Activated CD8-positive, alpha-beta memory T cell treated with anti-CD3 and anti-CD28 coated beads for 24 hours (primary cell): Measurements from ENCODE around the gene ANGPTL3.
"Not testable (repeated sequence)": the region's sequence is repeated elsewhere in the genome, so short reads cannot be mapped to it uniquely, and the experiment has no call there.

Experiments
- DNase-seq: peaks from one replicate; pipeline ENCODE4 v3.0.0-alpha.2; 2020

Gene ANGPTL3, protein sequence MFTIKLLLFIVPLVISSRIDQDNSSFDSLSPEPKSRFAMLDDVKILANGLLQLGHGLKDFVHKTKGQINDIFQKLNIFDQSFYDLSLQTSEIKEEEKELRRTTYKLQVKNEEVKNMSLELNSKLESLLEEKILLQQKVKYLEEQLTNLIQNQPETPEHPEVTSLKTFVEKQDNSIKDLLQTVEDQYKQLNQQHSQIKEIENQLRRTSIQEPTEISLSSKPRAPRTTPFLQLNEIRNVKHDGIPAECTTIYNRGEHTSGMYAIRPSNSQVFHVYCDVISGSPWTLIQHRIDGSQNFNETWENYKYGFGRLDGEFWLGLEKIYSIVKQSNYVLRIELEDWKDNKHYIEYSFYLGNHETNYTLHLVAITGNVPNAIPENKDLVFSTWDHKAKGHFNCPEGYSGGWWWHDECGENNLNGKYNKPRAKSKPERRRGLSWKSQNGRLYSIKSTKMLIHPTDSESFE

DNA sequence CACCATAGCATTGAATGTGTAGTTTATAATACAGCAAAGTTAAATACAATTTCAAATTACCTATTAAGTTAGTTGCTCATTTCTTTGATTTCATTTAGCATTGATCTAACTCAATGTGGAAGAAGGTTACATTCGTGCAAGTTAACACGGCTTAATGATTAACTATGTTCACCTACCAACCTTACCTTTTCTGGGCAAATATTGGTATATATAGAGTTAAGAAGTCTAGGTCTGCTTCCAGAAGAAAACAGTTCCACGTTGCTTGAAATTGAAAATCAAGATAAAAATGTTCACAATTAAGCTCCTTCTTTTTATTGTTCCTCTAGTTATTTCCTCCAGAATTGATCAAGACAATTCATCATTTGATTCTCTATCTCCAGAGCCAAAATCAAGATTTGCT lies at the start of gene ANGPTL3:
ANGPTL3 (plus strand) TSS at position 240 of the 400 bp plus-strand sequence; CDS start at position 287, 47 bp downstream.
- no peak for DNase-seq

DNA sequence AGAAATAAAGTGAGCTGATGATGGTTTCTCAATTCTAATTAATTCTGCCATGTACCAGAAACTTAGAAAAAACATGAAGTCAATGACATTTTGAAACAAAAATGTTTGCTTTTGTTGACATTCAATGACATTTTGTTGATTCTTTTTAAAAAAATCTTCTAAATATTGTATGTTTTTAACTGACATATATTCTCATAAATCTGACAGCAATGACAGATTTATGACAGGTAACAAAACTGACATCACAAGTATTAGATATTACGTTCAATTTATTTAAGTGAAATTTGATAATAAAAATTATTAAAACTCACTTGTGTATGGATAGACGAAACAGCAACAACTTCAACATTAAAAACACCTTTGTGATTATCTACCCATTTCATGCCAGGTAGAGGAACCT lies 36.0 kb upstream of the ANGPTL3 start:
- no peak for DNase-seq

DNA sequence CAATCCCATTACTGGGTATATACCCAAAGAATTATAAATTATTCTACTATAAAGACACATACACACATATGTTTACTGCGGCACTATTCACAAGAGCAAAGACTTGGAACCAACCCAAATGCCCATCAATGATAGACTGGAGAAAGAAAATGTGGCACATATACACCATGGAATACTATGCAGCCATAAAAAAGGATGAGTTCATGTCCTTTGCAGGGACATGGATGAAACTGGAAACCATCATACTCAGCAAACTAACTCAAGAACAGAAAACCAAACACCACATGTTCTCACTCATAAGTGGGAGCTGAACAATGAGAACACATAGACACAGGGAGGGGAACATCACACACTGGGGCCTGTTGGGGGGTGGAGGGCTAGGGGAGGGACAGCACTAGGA lies 30.1 kb upstream of the ANGPTL3 start:
- not testable (repeated sequence) for DNase-seq

DNA sequence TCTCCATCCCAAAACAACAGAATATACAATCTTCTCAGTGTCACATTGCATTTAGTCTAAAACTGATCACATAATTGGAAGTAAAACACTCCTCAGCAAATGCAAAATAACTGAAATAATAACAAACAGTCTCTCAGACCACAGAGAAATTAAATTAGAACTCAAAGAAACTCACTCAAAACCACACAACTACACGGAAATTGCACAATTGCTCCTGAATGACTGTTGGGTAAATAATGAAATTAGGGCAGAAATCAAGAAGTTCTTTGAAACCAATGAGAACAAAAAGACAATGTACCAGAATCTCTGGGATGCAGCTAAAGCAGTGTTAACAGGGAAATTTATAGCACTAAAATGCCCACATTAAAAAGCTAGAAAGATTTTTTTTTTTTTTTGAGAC lies 29.4 kb upstream of the ANGPTL3 start:
- DNase-seq = not testable (repeated sequence)

DNA sequence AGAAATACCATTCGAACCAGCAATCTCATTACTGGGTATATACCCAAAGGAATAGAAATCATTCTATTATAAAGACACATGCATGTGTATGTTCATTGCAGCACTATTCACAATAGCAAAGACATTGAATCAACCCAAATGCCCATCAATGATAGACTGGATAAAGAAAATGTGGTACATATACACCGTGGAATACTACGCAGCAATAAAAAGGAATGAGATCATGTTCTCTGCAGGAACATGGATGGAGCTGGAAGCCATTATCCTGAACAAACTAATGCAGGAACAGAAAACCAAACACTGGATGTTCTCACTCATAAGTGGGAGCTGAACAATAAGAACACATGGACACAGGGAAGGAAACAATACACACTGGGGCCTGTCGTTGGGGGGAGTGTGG lies 25.8 kb upstream of the ANGPTL3 start:
- DNase-seq = not testable (repeated sequence)

DNA sequence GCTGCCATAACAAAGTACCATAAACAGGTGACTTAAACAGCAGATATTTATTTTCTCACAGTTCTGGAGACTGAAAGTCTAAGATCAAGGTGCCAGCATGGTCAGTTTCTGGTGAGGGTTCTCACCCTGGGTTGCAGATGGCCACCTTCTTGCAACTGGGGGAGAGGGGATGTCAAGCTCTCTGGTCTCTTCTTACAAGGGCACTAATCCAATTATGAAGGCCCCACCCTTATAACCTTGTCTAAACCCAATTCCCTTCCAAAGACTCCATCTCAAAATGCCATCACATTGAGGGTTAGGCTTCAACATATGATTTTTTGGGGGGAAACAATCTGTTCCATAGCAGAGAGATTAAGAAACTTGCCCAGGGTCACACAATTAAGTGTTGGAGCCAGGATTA lies 24.8 kb upstream of the ANGPTL3 start:
- no peak for DNase-seq

DNA sequence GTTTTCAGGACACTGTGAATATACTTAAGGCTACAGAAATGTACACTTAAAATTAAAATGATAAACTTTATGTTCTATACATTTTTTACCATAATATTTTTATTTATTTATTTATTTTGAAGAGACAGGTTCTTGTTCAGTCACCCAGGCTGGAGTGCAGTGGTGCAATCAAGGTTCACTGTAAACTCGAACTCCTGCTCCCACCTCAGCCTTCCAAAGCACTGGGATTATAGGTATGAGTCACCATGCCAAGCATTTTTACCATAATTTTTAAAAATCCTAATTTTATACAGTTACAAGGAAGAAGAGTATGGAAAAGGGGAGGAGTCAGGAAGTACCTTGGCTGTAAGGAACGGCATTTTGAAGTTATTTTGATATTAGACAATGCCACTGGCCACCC lies 23.6 kb upstream of the ANGPTL3 start:
- no peak for DNase-seq

DNA sequence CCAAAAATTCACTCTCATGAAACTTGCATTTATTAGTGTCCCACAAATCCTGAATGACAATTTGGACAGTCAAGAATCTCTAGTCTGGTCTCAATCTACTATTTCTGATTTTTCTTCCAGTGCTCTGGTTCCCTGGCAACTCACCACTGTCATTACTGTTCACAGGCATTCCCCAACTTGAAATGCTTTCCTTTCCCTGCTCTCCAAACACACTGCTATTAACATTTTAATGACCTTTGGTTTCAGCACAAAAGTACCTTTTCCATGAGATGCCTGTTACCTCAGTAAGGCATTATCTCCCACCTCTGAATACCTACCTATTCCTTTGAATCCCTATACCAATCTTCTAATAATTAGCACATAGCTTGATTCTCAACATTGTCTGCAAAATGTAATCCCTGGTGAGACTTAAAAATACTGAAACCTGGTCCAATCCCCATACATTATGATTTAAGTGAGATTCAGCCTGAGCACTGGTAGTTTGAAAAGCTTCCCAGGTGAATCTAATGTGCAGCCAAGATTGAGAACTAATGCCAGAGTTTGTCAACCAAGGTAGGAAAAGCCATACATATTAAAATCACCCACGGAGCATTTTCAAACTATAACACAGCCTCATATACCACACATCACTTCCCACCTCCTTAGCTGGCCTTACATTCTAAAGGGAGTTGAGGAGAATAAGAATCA lies 11.7 kb upstream of the ANGPTL3 start:
- DNase-seq = no peak

DNA sequence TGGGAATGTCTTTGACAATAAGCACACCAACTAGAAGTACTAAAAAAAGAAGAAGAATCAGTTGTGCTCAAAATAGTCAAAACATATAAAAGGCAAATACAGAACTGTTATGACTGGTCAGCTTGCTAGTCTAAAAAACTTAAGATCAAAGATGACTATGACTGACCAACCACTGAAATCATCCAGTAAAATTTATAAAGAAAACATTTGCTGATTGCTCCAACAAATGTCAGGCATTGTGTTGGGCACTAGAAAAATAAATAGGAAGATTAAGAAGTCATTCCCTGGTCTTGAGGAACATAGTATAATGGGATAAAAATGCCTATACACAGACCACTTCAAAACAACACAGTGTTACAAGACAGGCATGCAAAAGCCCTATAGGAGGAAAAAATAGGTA lies 9.3 kb upstream of the ANGPTL3 start:
- no peak for DNase-seq

DNA sequence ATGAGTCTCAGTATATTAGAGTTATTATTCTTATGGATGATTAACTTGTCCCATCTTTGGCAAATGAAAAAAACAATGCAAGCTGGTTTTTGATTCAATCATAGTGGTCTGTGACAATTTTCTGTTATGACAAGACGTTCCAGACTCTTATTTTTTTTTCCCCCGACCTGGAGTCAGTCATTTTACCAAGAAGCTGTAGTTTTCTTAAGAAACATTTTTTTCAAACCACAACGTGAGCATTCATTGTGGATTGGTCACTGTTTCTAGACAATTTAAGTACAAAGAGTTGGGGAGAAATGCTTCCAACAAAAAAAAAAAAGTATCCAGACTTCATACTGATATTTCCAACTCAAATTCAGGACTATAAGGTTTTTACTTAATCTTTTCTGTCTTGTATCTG lies 8.0 kb upstream of the ANGPTL3 start:
- DNase-seq = no peak

DNA sequence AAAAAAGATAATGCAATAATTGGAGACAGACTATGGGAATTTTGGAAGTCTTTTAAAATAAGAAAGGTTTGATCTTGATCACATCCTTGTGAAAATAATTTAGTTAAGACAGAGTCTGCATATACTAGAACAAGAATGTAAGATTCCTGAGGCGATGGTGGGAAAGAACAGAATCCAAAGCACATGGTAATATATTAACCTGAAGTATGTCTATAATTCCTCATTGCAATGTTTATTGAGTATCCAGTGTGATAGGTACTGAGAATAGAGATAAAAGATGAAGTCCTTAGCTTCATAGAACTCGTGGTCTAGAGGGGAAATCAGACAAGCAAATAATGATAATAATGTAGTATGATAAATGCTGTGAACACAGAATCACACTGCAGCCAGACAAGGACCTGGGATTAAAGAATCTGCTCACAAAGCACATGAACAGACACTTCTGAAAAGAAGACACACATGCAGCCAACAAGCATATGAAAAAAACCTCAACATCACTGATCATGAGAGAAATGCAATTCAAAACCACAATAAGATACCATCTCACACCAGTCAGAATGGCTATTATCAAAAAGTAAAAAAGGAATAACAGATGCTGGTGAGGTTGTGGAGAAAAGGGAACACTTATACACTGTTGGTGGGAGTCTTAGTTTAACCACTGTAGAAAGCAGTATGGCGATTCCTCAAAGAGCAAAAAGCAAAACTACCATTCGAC lies 6.9 kb upstream of the ANGPTL3 start:
- DNase-seq = no peak

DNA sequence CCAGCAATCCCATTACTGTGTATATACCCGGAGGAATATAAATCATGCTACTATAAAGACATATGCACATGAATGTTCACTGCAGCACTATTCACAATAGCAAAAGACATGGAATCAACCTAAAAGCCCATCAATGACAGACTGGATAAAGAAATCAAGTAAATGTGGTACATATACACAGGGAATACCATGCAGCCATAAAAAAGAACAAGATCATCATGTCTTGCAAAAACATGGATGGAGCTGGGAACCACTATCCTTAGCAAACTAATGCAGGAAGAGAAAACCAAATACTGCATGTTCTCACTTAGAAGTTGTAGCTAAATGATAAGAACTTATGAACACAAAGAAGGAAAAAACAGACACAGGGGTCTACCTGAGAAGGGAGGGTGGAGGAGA lies 6.4 kb upstream of the ANGPTL3 start:
- no peak for DNase-seq

DNA sequence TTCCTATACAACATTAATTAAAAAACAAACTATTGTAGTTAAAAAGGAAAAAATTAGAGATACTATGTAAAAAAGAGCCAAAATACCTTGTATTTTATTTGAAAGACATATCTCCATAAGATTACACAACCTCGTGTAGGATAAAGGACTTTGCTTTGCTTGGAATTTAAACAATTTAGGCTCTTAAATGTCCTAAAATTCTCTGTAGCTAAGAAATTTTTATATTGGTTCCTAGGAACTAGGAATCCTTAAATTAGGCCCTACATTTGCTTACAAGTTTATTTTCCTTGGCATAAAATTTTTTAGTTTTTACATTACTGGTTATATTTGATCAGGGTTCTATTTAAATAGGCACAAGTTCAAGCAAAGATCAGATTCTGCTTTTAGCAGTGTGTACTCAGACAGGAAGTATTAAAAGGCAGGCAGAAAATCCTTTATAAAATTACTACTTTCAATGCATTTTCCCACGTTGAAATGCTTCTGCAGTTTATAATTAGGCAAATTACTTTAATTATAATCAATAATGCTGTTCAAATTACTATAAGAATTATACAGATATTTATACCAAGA lies 3.4 kb upstream of the ANGPTL3 start:
- no peak for DNase-seq

DNA sequence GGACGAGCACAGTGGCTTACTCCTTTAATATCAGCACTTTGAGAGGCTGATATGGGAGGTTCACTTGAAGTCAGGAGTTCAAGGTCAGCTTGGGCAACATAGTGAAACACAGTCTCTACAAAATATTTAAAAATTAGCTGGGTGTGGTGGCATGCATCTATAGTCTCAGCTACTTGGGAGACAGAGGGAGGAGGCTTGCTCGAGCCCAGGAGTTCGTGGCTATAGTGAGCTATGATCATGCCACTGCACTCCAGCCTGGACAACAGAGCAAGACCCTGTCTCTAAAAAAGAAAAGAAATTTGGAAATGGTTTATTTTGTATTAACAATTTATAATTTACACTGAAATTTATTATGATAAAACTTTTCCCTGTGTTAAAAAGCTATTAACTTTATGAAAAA lies 1.7 kb upstream of the ANGPTL3 start:
- DNase-seq = no peak

DNA sequence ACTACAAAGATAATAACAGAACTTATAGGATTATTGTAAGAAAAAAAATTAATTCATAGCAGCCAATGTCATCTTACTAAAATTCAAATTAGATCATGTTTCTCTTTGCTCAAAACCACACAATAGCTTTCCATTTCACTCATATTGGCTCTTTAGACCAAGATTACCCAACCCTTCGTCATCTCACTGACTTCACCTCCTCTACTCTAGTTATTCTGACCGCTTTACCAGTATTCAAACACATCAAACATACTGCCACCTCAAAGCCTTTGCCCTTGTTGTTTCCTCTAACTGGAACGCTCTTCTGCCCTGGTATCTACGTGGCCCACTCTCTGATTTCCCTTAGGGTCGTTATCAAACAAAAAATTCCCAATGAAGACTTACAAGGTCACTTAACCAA lies 1.7 kb downstream of the ANGPTL3 start:
- DNase-seq = no peak

DNA sequence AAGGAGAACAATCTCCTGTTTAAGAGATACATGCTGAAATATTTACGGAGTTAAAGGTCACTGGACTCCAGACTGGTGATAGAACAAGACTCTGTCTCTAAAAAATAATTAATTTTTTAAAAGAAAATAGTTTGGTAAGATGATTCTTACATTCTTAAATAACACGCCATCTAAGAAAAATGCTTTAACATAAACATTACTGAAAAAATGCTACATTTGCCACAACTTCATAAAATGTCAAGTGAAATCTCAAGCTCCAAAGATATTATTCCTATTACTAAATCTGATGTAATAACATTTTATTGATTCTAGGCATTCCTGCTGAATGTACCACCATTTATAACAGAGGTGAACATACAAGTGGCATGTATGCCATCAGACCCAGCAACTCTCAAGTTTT lies 4.1 kb downstream of the ANGPTL3 start:
- no peak for DNase-seq

DNA sequence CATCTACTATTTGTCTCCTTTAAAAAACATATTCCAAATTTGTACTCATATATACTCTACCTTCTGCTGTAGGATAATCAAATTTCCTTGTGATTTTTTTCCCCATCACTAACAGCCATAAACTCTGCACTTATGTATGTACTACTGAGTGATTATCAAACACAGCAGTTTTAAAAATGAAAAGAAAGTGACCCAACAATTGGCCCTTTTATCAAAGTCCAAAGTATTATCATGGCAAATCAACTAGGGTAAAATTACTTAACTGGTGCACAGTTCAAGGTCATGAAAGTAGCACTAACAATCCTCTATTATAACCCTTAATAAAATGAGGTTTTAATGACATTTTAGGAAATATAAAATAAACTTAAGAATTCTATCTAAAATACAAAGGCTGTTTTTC lies 11.6 kb downstream of the ANGPTL3 start:
- no peak for DNase-seq

DNA sequence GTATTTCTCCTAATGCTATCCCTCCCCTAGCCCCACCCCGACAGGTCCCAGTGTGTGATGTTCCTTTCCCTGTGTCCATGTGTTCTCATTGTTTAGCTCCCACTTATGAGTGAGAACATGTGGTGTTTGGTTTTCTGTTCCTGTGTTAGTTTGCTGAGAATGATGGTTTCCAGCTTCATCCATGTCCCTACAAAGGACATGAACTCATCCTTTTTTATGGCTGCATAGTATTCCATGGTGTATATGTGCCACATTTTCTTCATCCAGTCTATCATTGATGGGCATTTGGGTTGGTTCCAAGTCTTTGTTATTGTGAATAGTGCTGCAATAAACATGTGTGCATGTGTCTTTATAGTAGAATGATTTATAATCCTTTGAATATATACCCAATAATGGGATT lies 13.3 kb downstream of the ANGPTL3 start:
- not testable (repeated sequence) for DNase-seq

DNA sequence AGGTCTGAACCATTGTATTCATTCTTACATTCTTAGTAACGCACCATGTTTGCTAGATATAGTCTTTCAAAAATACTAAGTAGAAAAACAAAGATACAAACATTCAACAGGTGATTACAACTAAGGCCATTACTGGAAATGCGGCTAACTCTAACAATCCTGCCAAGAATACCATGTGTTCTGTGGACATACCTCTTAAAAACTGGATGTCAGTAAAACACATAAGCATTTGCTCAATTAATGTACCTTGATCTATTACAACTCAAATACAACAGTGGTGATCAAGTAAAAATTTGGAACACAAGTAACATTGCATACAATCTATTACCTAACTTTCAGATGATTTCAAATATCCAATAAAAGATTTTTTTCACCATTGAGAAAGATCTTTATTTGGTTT lies 15.4 kb downstream of the ANGPTL3 start:
- DNase-seq = no peak

DNA sequence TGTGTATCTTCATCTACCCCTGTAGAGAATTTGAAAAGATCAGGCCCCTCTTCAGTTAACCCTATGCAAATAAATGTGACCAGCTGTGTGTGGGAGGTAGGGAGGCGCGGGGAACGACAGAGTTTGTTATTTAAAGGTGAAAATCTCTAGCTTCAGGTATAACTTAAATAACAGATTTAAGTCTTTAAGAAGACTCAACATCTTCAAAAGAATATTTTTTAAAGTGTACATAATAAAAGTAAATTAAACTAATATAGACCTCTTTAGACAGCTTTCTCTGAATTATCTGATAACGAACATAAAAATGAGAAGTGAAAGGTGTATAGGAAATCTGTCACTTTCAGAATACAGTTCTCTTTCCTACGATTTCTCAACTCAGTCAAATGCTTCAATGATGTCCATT lies 16.0 kb downstream of the ANGPTL3 start:
- no peak for DNase-seq

DNA sequence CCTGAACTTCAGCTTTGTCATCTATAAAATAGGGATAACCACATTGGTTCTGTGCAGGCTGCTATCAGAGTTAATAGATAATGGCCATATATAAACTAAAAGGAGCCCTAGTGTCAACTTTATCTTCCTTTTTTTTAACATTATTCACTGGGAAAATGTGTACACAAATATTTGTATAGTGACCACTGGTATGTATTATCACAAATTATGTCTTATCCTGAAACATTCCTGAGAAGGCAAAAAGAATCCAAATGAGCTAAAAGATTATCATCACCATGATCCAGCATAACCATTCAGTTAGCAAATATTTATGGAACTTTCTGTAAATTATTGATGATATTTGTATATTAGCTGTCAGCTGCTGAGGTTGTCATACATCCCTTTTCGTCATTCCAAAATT lies 16.6 kb downstream of the ANGPTL3 start:
- no peak for DNase-seq

DNA sequence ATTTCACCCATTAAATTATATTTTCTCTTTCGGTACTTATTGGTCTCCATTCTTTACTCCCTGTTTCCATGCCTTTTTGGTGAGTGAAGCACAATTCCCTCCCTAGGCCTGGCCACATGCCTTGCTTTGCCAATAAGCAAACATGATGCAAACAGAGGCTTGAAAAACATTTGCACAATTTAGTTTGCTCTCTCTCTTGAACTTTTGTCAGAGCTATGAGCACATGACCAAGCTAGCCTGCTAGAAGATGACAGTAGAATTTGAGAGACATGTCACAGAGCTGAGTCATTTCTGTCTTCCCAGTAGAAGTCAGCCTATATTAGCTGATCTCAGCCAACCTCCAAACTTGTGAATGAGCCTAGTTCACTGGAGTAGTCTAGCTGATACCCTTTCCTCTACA lies 24.6 kb downstream of the ANGPTL3 start:
- no peak for DNase-seq

DNA sequence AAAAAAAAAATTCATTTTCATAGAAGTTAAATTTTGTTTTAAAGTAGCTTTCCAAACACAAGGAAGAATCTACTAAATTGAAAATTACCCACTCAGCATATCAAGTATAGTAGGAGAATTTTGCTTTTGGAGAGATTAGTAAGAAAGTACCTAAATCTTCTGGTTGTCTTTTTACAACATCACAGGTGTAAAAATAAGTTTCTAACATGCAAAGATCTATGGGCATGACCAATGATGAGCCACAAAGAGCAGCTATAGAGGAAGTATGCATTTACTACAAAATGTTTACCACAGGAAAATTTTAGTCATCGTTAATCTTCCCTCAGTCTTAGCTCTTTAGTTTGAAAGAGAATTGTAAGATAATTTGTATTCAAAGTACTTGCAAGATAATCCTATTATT lies 28.1 kb downstream of the ANGPTL3 start:
- no peak for DNase-seq

DNA sequence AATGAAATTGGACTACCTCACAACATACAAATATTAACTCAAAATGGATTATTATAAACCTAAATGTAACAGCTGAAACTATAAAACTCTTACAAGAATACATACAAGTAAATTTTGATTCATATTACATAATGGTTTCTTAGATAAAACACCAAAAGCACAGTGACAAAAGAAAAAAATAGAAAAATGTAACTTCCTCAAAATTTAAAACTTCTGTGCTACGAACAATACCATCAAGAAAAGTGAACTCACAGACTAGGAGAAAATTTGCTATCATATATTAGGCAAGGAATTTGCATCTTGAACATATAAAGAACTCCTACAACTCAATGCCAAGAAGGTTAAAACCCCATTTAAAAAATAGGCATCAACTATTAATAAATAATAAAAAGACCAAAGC lies 31.2 kb downstream of the ANGPTL3 start:
- no peak for DNase-seq
